Gastrocnemius medialis (tissue), 4 donors: ENCODE results near the gene OR6C4. TPM values are rescaled to one million over a fixed set of nuclear protein-coding genes. Genes with fewer than 3 reads are reported as not detected.
"Not testable (repeated sequence)": the region's sequence is repeated elsewhere in the genome, so short reads cannot be mapped to it uniquely, and the experiment has no call there.

Experiments used
- ATAC-seq, 2 donors: fragments of 150-250 bp; one replicate each; pipeline ENCODE4 v1.9.1; 2016
- DNase-seq, 2 donors: peaks; one replicate each; pipeline ENCODE4 v3.0.0-alpha.2; 2019
- H3K27ac ChIP-seq, 4 donors: fragments of 200-600 bp; sonication (generic); 1 replicate in 1 of 4; 2 replicates in 3 of 4; pipeline ENCODE4 v1.5.1; 2016 to 2018; ENCODE audit warnings: mild to moderate bottlenecking in 2 of 4, moderate library complexity in 1 of 4
- H3K27me3 ChIP-seq, 3 donors: fragments of 200-600 bp; sonication (generic) in 2 of 3; 1 replicate in 1 of 3; 2 replicates in 2 of 3; pipeline versions ENCODE4 v1.5.1 to v1.6.0; 2016 to 2019; ENCODE audit warnings: mild to moderate bottlenecking in 1 of 3, moderate library complexity in 1 of 3
- H3K36me3 ChIP-seq, 2 donors: fragments of 200-600 bp; sonication (generic) in 1 of 2; one replicate each; pipeline ENCODE4 v1.5.1; 2017 to 2018
- H3K4me1 ChIP-seq, 2 donors: fragments of 200-600 bp; sonication (generic) in 1 of 2; one replicate each; pipeline ENCODE4 v1.5.1; 2016 to 2017; ENCODE audit warnings: mild to moderate bottlenecking in 2 of 2
- H3K4me3 ChIP-seq, 4 donors: fragments of 200-600 bp; sonication (generic) in 3 of 4; 1 replicate in 1 of 4; 2 replicates in 3 of 4; pipeline ENCODE4 v1.5.1; 2016 to 2019; ENCODE audit warnings: mild to moderate bottlenecking in 2 of 4
- H3K9me3 ChIP-seq, 3 donors: fragments of 200-600 bp; sonication (generic) in 2 of 3; 1 replicate in 1 of 3; 2 replicates in 2 of 3; pipeline ENCODE4 v1.5.1; 2016 to 2019
- CTCF ChIP-seq, 5 experiments: fragments of 450-650 bp in 3 of 5; fragments of 200-600 bp in 2 of 5; sonication (generic) in 2 of 5; IDR thresholded peaks in 4 of 5; conservative IDR thresholded peaks in 1 of 5; 1 replicate in 4 of 5; 2 replicates in 1 of 5; pipeline ENCODE4 v1.5.1; 2016 to 2019; ENCODE audit warnings: antibody characterized with exemption in 5 of 5, mild to moderate bottlenecking in 3 of 5, moderate library complexity in 3 of 5
- POLR2A ChIP-seq, 2 donors: fragments of 450-650 bp; IDR thresholded peaks; one replicate each; pipeline ENCODE4 v1.6.1; 2017; ENCODE audit warnings: antibody characterized with exemption in 2 of 2, mild to moderate bottlenecking in 2 of 2, moderate library complexity in 2 of 2
- in situ Hi-C, 4 donors: fragments of 200-750 bp; cut with MboI; loops; one replicate each; pipeline versions ENCODE4 v1.15.0 to v1.8.0; 2017; ENCODE audit warnings: low sequenced_read_pairs in 4 of 4
- intact Hi-C: fragments of 100-400 bp; cut with DNase I; formaldehyde crosslinking; loops from one replicate; pipeline ENCODE4 v1.15.1; 2023; ENCODE audit warnings: low total_unique reads
- total RNA-seq, 4 donors: library from RNA; depleted of rRNA; stranded (reverse); fragments of >200 nt; gene quantifications; one replicate each; pipeline versions ENCODE4 v1.1.0 to v1.2.3, GENCODE V29; 2016

Gene OR6C4
- total RNA-seq, 4 donors from 2014 or later: not detected

- Histone ChIP-seq H3K9me3 (no peaks in the 10 kb centered on the region), H3K4me1 (no peaks in the 10 kb centered on the region), H3K4me3 (no peak overlapping the region), H3K27me3 (no peaks in the 10 kb centered on the region), H3K27ac (no peak overlapping the region), H3K36me3 (no peaks in the 10 kb centered on the region)
- no peak for ATAC-seq
- DNase-seq: no peak
- no peak for TF ChIP-seq POLR2A (IDR thresholded peaks at IDR 0.05)
- no peak for TF ChIP-seq CTCF (IDR thresholded peaks at IDR 0.05 in 4 of 5, conservative IDR thresholded peaks at IDR 0.05 in 1 of 5)
- in situ Hi-C loops (no loop called here), intact Hi-C loops (no loop called here)
Observed at GRCh38 chr12:55548756-55549155, 646 bp upstream of the OR6C4 start.

GRCh38 chr12:55554296-55554695, 4.9 kb downstream of the OR6C4 start:
- Histone ChIP-seq H3K36me3 (no peaks in the 10 kb centered on the region), H3K27ac (no peak overlapping the region), H3K4me1 (no peaks in the 10 kb centered on the region), H3K9me3 (peaks cover 0 to 18% (median 0%) of the 10 kb centered on the region in 3 donors), H3K27me3 (no peaks in the 10 kb centered on the region), H3K4me3 (no peak overlapping the region)
- in situ Hi-C loops: no loop called here
- intact Hi-C loops: no loop called here
- DNase-seq (no peak), ATAC-seq (no peak)
- TF ChIP-seq CTCF (IDR thresholded peaks at IDR 0.05 in 4 of 5, conservative IDR thresholded peaks at IDR 0.05 in 1 of 5) (no peak), POLR2A (IDR thresholded peaks at IDR 0.05) (no peak)

DNA sequence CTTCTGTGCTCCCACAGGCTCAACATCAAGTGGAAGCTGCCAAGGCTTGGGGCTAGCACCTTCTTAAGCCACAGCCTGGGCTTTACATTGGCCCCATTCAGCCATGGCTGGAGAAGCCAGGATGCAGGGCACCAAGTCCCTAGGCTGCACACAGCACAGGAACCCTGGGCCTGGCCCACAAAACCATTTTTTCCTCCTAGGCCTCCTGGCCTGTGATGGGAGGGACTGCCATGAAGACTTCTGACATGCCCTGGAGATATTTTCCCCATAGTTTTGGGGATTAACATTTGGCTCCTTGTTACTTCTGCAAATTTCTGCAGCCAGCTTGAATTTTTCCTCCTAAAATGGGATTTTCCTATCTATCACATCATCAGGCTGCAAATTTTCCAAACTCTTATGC, 20.7 kb downstream of the OR6C4 start:
- not testable (repeated sequence) for H3K27ac ChIP-seq

DNA sequence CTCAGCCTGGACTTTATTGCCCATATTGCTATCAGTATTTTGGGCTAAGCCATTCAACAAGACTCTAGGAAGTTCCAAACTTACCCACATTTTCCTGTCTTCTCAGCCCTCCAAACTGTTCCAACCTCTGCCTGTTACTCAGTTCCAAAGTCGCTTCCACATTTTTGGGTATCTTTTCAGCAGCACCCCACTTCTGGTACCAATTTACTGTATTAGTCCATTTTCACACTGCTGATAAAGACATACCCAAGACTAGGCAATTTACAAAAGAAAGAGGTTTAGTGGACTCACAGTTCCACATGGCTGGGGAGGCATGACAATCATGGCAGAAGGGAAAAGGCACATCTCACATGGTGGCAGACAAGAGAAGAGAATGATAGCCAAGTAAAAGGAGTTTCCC, 21.3 kb downstream of the OR6C4 start:
- intact Hi-C loops, in situ Hi-C loops, H3K4me1 ChIP-seq, H3K27me3 ChIP-seq, H3K9me3 ChIP-seq, H3K4me3 ChIP-seq, ATAC-seq, DNase-seq, H3K36me3 ChIP-seq, H3K27ac ChIP-seq: not testable (repeated sequence)

More for the DNA sequence above, 20.7 kb downstream of the OR6C4 start:
- in situ Hi-C loops, H3K27me3 ChIP-seq, H3K9me3 ChIP-seq, DNase-seq, intact Hi-C loops, H3K4me3 ChIP-seq, H3K4me1 ChIP-seq, H3K36me3 ChIP-seq, ATAC-seq: not testable (repeated sequence)

DNA sequence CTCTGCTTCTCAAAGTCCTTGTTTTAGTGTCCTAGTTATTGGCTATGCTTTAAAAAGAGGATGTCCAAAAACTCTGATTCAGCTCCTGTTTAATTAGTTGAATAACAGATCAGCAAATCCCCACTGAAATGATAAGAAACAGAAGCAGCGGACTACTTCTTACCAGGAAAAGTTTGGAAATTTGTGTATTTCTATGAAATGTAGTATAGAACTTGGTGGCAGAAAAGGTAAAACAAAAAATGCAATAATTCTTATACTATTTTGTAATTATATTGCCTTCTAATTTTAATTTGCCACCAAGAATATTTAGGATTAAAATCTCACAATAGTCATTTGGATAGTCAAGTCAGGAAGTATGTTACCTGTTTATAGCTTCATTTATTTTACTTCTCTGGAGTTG, 22.8 kb downstream of the OR6C4 start, which contains the start of gene OR2AP1:
Gene OR2AP1, plus strand, starts transcription at position 301 of the 400 bp plus-strand sequence. CDS start 1,947 bp downstream, outside the sequence.
- H3K4me1 ChIP-seq: no peaks in the 10 kb centered on the region
- H3K27me3 ChIP-seq: no peaks in the 10 kb centered on the region
- H3K27ac ChIP-seq: no peak within 1 kb of the TSS
- in situ Hi-C loops (no loop called here), intact Hi-C loops (no loop called here)
- H3K4me3 ChIP-seq: no peak within 1 kb of the TSS
- no peak for ATAC-seq
- no peak for TF ChIP-seq CTCF (IDR thresholded peaks at IDR 0.05 in 4 of 5, conservative IDR thresholded peaks at IDR 0.05 in 1 of 5)
- TF ChIP-seq POLR2A (IDR thresholded peaks at IDR 0.05): no peak
- no peaks in the 10 kb centered on the region for H3K36me3 ChIP-seq
- DNase-seq: no peak
- peaks cover 0 to 3% (median 0%) of the 10 kb centered on the region in 3 donors for H3K9me3 ChIP-seq

GRCh38 chr12:55582066-55582465, 32.7 kb downstream of the OR6C4 start:
- Histone ChIP-seq H3K4me3 (no peak overlapping the region), H3K9me3 (no peaks in the 10 kb centered on the region), H3K27ac (no peak overlapping the region), H3K36me3 (no peaks in the 10 kb centered on the region), H3K4me1 (no peaks in the 10 kb centered on the region), H3K27me3 (no peaks in the 10 kb centered on the region)
- TF ChIP-seq CTCF (IDR thresholded peaks at IDR 0.05 in 4 of 5, conservative IDR thresholded peaks at IDR 0.05 in 1 of 5) (no peak), POLR2A (IDR thresholded peaks at IDR 0.05) (no peak)
- DNase-seq: no peak
- no peak for ATAC-seq
- intact Hi-C loops: no loop called here
- in situ Hi-C loops: no loop called here
